GM19025 (cell line): ENCODE data around the gene MYRFL.
"Not testable (repeated sequence)": the region's sequence is repeated elsewhere in the genome, so short reads cannot be mapped to it uniquely, and the experiment has no call there.

Experiments
- ATAC-seq: cut with Tn5 transposase; IDR thresholded peaks from one replicate; pipeline ENCODE4 v1.9.1; 2021; ENCODE audit warnings: mild to moderate bottlenecking, low read depth, moderate library complexity; ENCODE audit not compliant: unreplicated experiment

Gene MYRFL

DNA sequence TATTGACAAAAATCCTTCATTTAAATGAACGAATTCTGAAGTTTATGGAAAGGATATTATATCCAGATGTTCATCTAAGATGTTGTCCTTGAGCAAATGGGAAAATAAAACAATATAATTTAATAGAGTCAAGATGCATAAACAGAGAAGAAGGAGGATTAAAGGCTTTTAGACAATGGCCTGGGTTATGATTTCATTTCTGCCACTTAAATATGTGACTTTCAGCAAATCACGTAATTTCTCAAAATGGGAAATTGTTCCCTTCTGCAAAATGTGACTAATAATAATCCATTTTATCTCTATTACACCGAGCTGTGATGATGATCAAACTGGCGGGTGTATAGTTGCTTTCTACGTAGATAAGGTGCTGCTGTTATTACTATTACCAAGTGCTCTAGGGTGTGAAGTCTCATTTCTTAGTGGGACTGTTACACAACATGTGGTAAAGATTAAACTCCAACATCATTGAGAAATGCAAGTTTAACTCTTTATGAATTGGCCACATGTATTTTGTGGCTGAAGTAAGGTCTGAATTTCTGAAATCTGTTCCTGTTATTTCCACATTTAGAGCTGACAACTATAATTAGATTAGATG, 157.0 kb downstream of the MYRFL start:
- ATAC-seq: no peak

DNA sequence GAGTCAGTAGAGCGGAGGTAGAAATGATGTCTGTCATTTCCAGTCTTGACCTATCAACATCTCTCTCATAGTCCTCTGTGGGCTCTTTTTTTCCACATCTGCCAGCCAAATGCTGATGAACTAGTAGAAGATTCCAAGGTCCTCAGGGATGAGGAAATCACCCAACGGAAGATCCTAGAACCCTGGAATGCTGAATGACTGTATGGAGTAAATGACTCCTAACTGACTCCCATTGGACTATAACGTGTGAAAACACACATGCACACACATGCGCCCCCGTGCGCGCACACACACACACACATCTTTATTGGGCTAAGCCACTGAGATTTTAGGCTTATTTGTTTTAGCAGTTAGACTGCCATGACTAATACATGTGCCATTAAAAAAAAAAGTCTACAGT, 159.2 kb downstream of the MYRFL start:
- ATAC-seq: no peak

GRCh38 chr12:69985656-69986055, 160.6 kb downstream of the MYRFL start:
- ATAC-seq: no peak

DNA sequence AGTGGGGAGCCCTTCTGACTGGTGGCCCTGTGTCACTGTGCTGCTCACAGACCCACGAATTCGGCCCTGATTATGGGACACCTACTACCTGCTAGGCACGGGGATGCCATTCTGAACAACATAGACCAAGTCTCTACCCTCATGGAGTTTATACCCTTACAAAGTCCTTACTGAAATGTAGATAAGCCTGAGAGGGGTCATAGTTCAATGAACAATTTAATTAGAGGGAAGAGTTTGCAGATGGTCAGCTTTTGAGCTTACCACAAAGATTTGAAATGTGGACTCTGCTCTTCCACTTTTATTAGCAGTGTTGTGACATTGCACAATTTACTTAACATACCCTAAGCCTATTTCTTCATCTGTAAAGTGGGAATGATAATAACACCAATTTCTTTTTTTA, 161.1 kb downstream of the MYRFL start:
- no peak for ATAC-seq

DNA sequence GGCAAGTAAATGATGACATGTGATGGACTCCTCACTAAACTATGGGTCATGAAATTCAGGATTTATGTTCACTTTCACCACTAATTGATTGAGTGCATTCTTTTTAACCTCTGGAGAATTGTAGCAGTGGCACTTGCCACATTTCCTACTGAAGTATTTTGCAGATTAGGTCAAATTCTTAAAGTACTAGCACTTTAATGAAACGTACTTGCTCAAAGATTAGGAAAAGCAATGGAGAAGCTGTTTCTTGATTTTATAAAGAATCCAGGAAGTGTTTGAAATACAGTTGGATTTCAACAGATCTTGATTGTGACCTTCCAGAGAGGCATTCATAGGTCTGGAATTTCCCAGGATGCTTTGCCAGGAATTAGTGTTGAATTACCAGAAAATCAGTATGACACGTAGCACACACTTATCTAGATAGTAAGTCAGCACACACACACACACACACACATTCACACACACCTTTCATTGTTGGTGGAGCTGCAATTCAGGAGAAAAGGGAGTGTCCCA, 162.6 kb downstream of the MYRFL start:
- no peak for ATAC-seq

DNA sequence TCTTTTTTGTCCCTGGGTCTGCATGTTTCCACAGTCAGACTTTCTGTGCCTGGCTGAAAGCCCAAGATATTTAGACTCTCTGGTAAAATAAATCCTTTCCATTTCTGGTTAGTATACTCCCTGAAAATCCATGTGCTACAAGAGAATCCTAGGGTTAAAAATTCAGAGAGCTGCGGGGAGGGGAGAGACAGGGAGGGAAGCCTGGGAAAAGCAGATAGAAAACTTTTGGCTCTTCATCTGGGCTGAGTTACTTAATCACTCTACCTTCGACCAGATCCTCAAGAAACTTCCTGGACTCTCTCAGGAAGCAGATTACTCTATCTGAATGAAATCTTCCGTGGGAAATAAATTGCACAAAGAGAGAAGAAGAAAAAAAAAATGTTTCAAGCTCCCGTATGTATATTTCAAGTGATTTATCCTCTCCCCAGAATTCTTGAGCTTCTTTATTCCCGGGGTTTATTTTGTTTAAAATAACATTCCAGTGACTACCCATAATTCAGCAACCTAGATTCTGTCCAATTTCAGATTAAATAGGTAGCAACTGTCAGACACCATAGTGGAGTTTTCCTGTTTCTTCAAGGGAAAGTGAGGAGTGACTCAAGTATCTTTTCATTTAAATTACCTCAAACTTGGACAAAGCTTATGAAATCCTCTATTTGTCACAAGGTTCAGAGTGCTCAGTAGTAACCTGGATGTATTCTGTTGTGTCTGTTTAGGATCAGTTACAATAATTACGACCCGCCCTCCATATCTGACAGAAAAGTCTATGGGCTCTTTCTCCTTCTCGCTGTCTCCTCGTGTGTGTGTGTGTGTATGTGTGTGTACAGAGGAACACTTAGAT, 163.7 kb downstream of the MYRFL start:
- ATAC-seq: no peak

DNA sequence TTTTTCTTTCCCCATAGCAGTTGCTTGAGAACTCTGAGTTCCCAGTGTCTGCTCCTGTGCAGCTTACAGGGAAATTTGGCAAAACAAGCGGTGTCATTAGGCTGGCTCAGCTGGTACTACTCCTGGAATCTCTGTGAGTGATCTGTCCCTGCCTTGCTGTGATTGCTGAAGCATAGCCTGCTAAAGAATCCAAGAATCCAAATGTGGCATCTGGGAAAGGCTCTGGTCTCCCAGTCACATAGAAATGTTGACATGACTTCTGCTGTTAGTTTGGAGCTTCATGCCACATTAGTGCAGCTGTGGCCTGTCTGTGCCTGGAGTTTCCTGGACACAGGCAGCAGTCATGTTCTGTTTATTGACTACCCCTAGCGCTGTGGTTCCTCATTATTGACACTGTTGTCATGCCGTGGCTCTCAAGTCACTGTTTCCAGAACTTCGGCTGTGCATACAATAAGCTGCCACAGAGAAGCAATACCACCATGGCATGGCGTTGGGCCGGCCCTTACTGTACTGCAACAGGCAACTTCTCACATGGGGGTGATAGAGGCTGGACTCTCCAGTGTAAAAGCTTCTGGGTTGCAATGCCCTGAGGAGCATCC, 166.8 kb downstream of the MYRFL start:
- no peak for ATAC-seq

- ATAC-seq: no peak
These were observed 168.4 kb downstream of the MYRFL start for GRCh38 chr12:69993433-69993832.

DNA sequence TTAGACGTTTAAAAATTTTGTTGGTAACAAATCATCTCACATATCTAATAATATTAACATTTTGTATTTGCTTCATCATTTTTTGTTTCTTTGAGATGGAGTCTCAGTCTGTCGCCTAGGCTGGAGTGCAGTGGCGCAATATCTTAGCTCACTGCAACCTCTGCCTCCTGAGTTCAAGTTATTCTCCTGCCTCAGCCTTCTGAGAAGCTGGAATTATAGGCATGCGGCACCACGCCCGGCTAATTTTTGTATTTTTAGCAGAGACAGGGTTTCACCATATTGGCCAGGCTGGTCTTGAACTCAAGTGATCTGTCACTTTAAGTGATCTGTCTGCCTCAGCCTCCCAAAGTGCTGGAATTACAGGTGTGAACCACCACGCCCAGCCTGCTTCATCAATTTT, 169.1 kb downstream of the MYRFL start:
- ATAC-seq: not testable (repeated sequence)

- ATAC-seq: no peak
These were observed 169.7 kb downstream of the MYRFL start for GRCh38 chr12:69994724-69995173.

- no peak for ATAC-seq
These were observed 171.2 kb downstream of the MYRFL start for GRCh38 chr12:69996241-69996640.

- no peak for ATAC-seq
These were observed 171.7 kb downstream of the MYRFL start for GRCh38 chr12:69996722-69997121.

- ATAC-seq: no peak
These were observed 173.0 kb downstream of the MYRFL start for GRCh38 chr12:69998011-69998410.

GRCh38 chr12:69998922-69999321, 173.9 kb downstream of the MYRFL start:
- ATAC-seq: no peak

DNA sequence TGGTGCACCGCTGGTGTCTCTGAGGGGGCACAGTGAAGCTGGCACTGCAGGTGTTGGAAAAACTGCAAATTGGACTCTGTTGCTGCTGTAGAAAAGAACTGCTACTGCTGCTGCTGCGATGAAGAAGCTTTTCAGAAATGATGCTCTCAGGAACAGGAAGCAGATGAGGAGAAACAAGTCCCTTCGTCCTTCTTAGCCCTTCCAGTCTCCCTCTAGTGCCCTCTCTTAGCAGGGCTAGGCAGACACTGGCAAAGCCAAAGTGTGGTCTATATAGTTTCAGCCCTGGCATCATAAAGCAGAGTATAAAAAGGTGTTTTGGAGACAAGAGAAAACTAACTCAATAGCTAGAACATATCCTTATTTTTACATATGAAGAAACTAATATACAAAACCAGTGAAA, 174.5 kb downstream of the MYRFL start:
- ATAC-seq: no peak

GRCh38 chr12:70002097-70002911, 177.3 kb downstream of the MYRFL start:
- no peak for ATAC-seq

DNA sequence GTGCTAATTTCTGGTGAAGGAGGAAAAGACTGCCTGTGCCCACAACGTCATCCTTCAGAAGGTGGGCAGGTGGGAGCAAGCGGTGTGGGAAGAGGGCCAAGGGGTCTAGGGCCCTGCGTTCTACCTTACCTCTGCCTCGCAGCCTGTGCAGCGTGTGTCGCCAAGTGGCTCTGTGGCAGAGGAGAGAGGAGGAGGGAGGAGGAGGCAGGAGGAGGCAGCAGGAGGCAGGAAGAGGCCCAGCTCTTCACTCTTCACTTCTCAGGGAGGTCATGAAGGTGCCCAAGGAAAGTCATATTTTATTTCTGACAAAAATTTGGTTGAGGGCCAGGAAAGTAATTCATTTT, 177.9 kb downstream of the MYRFL start:
- ATAC-seq: no peak

DNA sequence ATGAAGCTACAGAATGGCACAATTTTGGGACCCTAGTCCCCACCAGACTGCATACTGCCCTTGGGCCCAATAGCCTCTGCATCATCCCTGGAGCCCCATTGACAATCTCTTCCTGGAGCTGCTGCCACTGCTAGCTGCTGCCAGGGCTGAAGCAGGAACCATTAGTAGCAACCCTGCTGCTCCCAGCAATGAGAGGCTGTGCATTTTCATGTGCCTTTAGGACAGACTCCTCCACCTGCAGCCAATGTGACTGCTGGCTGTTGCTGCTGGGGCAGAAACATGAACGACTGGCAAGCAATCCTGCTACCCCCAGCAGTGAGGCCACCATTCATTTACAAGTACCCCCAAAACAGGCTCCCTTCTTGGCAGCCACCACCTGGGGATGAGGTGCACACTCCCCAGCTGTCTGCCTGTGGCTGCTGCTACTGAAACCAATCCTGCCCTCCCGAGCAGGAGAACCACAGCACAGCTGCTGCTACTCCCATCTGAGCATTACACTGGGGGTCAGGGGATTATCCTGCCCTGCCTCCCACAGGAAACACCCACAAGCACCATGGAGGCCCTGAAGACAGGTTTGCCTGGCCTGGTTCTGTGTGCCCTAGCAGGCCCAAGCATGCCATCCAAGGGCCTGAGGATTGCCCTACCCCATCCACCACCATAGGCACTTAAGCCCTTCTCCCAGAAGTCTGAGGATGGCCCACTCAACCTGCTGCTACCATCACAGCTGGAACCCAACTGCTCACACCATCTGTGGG, 181.0 kb downstream of the MYRFL start:
- no peak for ATAC-seq

- ATAC-seq: no peak
These were observed 181.6 kb downstream of the MYRFL start for GRCh38 chr12:70006619-70006973.

DNA sequence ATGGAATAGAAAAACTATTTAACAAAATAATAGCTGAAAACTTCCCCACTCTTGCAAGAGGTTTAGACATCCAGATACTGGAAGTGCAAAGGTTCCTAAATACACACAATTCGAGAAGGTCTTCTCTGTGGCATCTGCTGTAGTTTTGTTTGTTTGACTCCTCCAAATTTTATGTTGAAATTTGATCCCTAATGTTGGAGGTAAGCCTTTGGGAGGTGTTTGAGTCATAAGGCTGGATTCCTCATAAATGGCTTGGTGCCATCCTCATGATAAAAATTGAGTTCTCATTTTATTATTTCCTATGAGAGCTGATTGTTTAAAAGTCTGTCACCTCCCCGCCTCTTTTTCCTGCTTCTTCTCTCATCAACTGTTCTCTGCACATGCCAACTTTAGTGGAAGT, 182.7 kb downstream of the MYRFL start:
- ATAC-seq: no peak
